Stimulated activated CD4-positive, alpha-beta T cell treated with anti-CD3 and anti-CD28 coated beads, Interleukin-1b, Interleukin-23, amount 100 ng/mL, for 1 hour (primary cell): Measurements from ENCODE around the gene GALC.

Experiments used
- DNase-seq, 2 donors: peaks; one replicate each; pipeline ENCODE4 v3.0.0-alpha.2; 2020; ENCODE audit warnings: low read depth in 2 of 2

The GALC gene

GRCh38 chr14:87888136-87888999 lies 104.6 kb downstream of the GALC start:
- no peak for DNase-seq

GRCh38 chr14:87883750-87884149 lies 109.2 kb downstream of the GALC start:
- DNase-seq = no peak
